Stimulated activated CD4-positive, alpha-beta T cell treated with anti-CD3 and anti-CD28 coated beads, Interleukin-15, amount 100 ng/mL, for 1 hour (primary cell): ENCODE measurements around the gene SPAG4.
A peak's percentile ranks its signal among the peaks of the same experiment; 100 is the strongest.

Source experiments
- DNase-seq, 2 donors: peaks; one replicate each; pipeline ENCODE4 v3.0.0-alpha.2; 2020; ENCODE audit warnings: low read depth in 1 of 2, low spot score in 1 of 2

SPAG4 gene

DNA sequence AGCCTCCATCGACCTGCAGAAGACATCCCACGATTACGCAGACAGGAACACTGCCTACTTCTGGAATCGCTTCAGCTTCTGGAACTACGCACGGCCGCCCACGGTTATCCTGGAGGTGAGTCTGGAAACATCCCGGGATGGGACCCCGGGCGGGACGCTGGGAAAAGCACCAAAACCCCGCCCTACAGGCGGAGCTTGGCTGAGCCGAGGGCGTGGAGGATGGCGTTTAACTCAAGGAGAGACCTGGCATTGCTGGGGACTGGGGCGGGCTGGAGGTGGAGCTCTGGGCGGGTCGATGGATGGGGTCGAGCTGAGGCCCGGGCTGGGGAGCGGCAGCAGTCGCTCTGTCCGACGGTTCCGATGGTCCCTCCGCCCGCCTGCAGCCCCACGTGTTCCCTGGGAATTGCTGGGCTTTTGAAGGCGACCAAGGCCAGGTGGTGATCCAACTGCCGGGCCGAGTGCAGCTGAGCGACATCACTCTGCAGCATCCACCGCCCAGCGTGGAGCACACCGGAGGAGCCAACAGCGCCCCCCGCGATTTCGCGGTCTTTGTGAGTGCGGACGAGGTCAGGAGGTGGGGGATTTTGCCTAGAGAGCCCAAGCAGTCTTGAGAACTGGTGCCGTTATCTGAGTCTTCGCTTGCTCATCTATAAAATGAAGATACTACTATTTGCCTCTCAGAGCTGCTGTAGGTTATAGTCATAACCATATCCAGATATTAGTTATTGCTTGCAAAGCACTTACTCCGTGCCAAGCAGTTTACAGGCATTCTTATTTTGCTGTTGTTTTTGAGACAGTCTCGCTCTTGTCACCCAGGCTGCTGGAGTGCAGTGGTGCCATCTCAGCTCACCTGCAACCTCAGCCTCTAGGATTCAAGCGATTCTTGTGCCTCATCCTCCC lies 3.8 kb downstream of the SPAG4 start:
- peak; percentile 48 to 74 for DNase-seq

DNA sequence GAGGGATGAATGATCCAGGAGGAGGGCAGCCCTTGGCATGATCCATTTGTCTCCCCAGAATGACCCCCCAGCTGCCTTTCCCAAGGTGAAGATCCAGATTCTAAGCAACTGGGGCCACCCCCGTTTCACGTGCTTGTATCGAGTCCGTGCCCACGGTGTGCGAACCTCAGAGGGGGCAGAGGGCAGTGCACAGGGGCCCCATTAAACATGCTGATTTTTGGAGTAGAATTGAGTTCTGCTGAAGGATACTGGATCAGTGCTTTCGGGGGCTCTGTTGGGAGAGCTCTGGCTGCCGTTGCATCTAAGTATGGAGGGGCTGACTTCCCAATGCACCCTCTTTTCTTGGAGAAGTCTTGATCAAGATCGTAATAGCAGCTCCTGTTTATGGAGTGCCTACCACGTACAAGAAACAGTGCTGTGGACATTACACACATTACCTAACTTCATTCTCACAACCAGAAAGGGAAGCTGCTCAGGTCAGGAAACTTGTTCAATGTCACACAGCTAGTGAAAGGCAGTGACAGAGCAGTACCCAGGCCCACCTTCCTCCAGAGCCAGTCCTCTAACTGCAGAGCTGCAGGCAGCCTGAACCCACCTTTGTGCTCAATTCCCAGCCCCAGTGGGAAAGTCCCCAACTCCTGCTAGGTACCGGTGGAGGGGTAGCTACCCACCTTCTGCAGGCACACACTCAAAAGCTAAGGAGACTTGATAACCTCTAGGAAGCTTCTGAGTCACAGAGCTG lies 5.4 kb downstream of the SPAG4 start:
- no peak for DNase-seq

DNA sequence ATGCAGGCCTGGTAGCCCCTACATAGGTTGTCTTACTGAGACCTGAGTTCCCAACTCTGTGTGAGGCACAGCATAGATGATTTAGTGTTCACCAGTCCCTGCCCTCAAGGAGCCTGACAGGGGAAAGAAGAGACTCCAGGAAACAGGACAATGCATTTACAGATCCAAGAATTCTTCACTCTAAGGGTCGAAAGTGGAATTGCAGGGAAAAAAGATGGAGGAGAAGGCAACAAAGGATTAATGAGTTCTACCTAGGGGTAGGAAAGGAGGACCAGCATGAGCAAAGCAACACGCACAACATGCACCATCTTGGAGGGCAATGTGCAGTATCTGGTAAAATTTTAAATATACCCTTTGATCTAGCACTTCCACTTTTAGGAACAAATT lies 5.9 kb downstream of the SPAG4 start:
- no peak for DNase-seq

DNA sequence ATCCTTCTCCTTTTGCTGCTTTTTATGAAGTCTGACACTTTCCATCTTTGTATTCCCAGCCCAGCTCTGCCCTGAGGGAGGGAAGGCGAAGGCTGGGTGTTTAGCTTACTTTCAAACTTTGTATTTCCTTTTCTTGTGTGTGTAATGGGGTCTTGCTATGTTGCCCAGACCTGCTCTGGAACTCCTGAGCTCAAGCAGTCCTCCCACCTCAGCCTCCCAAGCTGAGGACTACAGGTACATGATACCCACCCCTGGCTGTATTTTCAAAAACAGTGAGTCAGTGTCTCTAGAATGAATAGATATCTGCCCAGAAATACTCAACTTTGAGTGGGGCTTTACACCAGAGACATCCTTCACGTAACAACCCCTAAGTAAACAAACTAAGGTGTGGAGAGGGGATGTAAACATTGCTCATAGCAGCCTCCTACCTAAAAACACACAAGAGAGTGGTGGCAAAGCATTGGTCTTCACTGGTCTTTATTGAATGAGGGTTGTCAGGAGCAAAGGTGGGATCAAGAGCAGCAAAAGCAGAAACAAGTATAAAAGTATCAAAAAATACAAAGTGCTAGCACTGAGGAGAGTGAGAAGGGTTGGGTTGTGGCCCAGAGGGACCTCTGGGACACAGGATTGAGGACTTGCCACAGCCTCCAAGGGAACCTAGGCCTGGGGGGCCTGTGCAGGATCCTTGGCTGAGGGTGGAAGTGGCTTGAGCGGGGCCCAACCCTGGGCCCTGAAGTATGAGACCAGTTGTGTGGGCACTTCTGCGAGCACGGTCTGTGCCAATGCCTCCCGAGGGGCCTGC lies 10.2 kb downstream of the SPAG4 start:
- no peak for DNase-seq

DNA sequence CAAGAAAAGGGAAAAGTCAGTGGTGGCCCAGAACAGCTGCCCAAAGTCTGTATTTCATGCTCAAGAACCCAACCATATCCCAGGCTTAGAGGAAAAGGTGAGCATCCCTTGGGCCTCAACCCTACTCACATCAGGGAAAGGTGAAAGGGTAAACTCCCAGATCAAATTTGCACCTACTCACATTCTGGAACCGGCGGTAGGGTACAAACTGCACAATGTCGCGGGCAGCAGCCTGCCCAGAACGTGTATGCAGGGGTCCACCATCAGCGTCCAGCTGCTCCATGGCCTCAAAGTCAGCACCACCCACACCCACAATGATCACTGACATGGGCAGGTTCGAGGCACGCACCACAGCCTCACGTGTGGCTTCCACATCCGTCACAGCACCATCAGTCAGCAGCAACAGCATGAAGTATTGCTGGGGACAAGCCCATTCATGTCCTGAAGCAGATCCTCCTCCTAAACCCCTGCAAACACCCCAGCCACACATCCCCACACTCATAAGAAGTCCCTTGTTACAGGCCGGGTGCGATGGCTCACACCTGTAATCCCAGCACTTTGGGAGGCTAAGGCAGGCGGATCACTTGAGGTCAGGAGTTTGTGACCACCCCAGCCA lies 10.9 kb downstream of the SPAG4 start:
- no peak for DNase-seq

DNA sequence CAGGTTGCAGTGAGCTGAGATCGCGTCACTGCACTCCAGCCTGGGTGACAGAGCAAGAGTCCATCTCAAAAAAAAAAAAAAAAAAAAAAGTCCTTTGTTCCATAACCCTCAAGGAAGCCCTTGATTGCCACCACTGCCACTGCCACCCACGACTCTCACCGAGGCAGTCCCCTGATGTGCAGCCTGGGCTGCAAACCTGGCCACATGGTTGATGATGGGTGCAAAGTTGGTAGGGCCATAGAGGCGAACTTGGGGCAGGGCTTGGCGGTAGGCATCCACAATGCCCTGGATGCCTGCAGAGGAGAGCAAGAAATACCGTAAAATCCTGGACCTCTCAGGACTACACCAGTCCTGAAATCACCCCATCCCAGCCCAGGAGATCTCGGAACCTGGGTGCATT lies 11.5 kb downstream of the SPAG4 start:
- no peak for DNase-seq

DNA sequence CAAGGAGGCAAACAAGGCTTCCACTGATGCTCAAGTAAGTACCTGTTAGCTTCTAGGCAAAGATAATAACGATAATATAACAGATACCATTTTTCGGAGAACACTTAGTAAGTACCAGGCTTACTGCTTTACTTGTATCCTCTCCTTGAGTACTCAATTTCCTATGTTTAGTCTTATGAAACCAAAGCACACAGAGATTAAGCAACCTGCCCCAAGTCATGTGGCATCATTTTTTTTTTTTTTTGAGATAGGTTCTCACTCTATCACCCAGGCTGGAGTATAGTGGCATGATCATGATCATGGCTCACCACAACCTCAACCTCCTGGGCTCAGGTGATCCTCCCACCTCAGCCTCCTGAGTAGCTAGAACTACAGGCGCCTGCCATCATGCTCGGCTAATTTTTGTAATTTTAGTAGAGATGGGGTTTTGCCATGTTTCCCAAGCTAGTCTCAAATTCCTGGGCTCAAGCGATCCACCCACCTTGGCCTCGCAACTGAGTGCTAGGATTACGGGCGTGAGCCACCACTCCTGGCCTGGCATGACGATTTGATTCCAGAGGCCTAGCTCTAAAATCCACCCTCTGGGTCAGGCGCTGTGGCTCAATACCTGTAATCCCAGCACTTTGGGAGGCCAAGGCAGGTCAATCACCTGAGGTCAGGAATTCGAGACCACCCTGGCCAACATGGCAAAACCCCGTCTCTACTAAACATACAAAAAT lies 14.0 kb downstream of the SPAG4 start:
- no peak for DNase-seq

DNA sequence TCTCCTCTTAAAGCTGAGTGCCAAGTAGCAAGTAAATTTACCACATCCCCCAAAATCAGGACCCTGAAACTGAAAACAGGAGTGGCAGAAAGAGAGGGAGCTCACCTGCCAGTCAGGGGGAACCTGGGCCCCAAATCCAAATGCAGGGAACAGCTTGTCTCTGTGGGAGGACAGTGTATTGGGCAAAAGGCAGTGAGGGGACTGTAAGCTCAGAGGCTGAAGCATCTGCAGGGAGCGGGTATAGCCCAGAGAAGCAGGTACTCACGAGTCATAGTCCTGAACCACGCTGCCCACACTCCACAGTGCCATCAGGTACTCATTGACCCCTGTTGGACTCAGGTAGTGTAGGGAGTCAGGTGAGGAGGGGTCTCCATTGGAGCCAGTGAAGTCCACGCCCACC lies 15.0 kb downstream of the SPAG4 start:
- DNase-seq: no peak

DNA sequence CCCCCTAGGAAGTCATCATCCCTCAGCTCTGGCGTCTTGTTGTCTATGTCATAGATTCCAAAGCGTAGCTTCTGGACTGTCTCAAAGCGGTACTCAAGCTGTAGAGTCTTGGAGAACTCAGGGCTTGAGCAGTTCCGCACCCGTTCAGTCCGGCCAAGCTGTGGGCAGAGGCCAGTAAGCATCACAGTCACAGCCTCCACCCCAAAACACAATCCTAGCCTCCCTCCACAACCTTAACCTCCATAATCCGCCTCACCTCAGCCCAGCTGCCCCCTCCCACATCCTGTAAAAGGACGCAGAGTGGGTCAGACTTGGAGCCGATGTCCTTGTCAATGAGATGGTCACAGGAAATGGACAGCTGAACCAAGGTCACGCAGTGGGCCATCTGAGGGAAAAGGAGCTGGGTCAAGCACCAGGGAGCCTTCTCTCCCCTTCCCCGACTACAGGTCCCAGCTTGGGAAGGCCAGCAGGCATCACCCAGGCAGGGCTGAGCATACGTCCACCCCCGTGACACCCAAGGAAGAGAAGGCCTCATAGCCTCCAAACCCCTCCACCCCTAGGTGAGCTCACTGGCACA lies 17.0 kb downstream of the SPAG4 start:
- DNase-seq: no peak

DNA sequence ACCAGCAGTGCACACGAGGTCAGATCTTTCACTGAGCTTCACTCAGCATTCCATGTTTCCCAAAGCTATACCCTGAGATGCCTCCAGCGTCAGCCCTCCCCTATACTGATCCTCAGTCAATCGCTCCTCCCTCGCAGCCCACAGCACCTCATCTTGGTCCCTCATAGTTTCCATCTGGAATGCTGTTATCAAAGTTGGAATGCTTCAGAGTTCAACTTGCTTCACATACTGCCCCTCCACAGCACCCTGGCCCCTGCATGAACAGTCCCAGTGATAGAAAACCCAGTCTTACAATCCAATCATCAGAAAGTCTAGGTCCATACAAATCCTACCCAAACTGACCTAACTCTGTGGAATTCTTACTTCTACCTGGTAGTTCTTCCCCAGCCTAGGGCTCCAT lies 20.0 kb downstream of the SPAG4 start:
- no peak for DNase-seq

DNA sequence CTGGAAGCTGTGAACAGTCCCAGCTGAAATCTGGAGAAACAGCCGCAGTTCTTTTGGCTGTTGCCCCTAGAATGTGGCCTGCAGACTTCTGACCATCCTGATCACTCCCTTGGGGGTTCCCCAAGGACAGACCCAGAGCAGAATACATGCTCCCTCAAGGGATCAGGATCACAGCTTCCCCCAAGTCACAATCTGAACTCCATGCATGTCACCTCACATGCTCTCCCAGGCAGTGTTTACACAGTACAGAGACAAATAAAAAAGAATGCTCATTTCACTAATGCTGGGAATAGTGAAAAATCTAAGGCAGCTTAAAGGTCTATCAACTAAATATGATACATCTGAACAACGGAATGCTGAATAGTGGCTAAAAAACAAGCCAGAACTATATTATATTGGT lies 20.5 kb downstream of the SPAG4 start:
- no peak for DNase-seq

DNA sequence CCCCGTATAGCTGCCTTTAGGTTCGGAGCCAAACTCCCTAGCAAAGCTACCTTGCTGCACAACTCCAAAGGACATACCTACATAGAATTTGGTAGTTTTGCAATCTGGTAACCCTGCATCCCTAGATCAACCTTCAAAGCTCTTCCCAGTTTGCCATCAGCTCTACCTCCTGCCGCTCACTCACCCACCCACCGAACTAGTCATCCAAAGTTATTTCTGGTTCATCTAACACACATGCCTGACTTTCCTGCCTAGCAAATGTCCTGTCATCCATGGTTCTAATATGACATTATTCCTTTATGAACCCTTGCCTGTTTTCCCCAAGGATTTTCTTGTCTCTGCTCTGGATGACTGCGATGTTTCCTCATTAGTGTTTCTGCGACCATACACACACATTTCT lies 21.6 kb downstream of the SPAG4 start:
- no peak for DNase-seq

DNA sequence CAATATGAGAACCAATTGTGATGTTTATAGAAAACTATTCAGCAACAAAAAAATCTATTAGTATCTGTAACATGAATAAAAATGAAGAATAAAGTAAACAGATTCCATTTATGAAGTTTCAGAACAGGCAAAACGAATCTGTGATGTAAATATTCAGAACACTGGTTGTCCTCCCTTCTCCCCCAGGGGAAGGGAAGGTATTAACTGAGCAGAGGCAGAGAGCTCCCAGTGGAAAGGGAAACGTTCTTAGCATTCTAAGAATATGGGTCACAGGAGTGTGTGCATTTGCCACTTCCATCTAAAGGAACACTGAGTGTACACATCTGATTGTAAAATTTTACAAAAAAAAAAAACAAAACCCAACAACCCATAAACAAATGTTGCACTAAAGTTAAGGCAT lies 23.1 kb downstream of the SPAG4 start:
- DNase-seq: no peak

DNA sequence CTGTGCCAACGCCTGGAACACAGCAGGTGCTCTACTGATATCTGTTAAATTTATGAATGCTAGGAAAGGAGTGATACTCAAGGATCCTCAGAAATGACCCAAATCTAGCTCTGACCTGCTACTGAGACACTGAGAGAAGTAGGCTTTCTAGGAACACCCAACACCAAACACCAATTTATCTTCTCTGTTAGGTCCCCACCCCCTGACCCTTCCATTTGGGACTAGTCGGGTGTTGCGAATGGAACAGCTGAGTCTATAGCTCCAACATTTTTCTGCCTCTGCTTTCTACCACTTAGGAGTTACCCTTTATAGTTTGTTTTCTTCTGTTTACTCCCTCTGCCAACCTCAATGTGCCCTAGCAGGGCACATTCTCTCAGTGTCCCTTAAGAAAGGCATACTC lies 25.1 kb downstream of the SPAG4 start:
- no peak for DNase-seq

DNA sequence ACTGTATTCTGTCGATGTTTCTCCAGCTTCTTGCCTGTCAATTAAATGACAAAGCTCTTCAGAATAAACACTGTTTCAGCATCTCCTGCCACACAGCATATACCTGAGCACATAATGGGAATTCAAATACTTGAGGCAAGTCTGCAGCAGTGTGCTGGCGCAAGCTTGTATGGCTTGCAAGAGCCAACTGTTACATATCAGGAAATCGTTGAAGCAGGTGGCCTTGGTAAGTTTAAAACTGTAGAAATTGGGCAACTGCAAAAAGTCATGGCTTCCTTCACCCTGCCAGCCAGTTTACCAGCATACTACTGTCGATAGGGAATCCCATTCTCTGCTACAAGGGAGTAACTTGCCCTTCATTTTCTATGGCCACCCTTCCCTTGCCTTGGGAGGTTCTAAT lies 26.1 kb downstream of the SPAG4 start:
- DNase-seq: no peak

DNA sequence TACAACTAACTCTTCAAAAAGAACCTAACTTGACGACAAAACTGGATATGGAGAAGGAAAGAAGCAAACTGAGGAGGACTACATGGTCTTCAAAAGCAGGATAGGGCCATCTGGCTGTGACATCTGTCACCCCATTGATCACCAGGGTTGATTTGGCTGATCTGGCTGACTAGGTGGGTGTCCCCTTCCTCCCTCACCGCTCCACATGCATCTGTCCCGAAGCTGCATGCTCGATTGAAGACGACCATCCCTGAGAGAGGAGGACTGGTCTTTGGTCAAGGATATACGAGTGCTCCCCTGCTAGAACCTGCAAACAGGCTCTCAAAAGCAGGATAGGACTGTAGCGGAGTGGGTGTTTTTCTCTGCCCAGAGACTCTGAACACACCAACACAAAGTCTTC lies 27.4 kb downstream of the SPAG4 start:
- DNase-seq: no peak

DNA sequence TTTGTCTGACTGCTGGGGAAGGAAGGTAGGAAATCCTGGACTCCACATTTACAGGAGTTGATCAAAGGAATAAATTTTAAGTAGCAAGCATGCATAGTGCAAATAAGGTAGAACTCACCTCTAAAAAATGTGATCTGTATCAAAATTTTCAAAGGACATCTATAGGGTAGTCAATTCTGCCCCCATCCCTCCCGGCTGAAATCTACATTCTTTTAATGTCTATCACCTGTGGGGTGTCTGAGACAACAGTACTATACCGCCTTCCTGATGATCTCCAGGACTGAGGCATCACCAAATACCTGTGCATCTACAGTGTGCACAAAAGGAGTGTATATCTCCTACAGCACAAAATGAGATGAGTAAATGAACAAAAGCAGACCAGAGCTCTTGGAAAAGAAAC lies 29.2 kb downstream of the SPAG4 start:
- DNase-seq: no peak

DNA sequence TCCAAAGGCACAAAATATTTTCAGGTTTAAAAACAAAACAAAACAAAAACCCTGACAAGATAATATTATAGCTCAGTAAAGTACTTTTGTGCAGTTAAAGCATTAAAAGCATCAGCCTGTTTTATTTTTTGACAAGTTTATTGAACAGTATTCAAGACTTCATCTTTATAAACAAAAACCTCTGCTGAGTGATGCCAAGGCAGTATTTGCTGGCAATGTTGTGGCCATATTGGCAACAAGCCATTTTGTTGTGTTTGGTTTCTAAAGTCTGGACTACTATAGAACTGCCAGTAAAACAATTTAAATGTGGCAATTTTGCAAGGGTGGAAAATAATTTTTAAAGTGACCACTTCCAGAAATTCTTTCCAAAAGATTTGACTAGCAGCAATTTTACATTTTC lies 33.2 kb downstream of the SPAG4 start:
- no peak for DNase-seq

DNA sequence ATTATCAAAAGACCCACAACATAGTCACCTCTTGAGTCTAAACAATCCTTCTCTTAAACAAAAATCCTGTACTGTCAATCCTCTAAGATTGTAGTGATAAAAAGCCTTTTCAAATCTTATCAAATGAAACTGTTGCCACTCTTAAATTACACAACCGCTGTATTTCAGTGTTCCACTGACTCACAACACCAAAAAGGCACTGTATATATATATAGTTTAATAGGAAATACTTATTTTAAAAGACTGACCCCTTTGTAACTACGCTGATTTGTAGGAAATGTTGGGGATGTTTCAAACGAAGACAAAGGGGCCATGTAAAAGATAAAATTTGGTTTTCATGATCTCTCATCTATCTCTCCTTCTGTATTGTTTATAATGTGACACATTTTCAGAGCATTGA lies 35.0 kb downstream of the SPAG4 start:
- no peak for DNase-seq

DNA sequence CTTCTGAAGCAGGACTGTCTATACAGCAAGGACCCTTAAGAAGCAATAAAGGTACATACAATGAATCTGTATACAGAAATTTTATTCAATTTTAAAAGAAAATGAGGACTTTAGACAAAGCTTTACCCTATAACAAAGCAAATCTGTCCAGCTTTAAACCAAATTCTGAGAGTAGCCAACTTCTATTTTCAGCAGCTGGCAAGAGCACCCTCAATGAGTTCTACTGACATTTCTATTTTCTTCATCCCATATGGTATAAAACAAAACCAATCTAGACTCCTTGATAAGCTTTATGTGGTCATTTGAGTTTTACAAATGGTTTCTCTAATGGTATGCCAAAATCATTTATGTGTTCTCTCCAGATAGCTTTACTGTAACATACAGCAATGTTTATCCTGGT lies 36.3 kb downstream of the SPAG4 start:
- no peak for DNase-seq
